Measurements from ENCODE around the gene COX19. TPM values are rescaled to one million over a fixed set of nuclear protein-coding genes. Genes with fewer than 3 reads are reported as not detected.
A peak's percentile ranks its signal among the peaks of the same experiment; 100 is the strongest.

COX19 gene
- total and polyA plus RNA-seq, 2 of the 13 experiments (the other 11 are each of a cell fraction or from before 2014, with no cell fraction given): 11.5 to 21.7 TPM

GRCh38 chr7:926061-927030, 49.0 kb downstream of the COX19 start (continued):
- peak; percentile 70; the same call in 1 of the 2 replicates for TF ChIP-seq CHD4 (IDR thresholded peaks at IDR 0.05; ENCODE audit: borderline replicate concordance, low read length)
- TF ChIP-seq RAD21 (CRISPR knock-in tag; IDR thresholded peaks at IDR 0.05): 0 out of 2 replicates have a peak, but pooled peaks have one; percentile 12
- TF ChIP-seq NFKBIZ (CRISPR knock-in tag; IDR thresholded peaks at IDR 0.05): no peak
- TF ChIP-seq ZNF430 (CRISPR knock-in tag; IDR thresholded peaks at IDR 0.05): no peak; the same call in 1 of the 2 replicates
- peak; percentile 51; the same call in 1 of the 2 replicates for TF ChIP-seq ZC3H13 (CRISPR knock-in tag; IDR thresholded peaks at IDR 0.05)
- TF ChIP-seq KAT8 (CRISPR knock-in tag; IDR thresholded peaks at IDR 0.05): peak; percentile 48; the same call in 1 of the 2 replicates
- TF ChIP-seq ZNF557 (CRISPR knock-in tag; IDR thresholded peaks at IDR 0.05): no peak
- TF ChIP-seq DNMT1 (CRISPR knock-in tag; IDR thresholded peaks at IDR 0.05): 0 out of 2 replicates have a peak, but pooled peaks have one; percentile 44
- peak; percentile 73 for TF ChIP-seq DMAP1 (CRISPR knock-in tag; IDR thresholded peaks at IDR 0.05)
- TF ChIP-seq KDM3A (CRISPR knock-in tag; IDR thresholded peaks at IDR 0.05; ENCODE audit: low read depth): 0 out of 2 replicates have a peak, but pooled peaks have one; percentile 40
- TF ChIP-seq RERE (CRISPR knock-in tag; IDR thresholded peaks at IDR 0.05; ENCODE audit: low read depth): 0 out of 2 replicates have a peak, but pooled peaks have one; percentile 22
- peak; percentile 86 for TF ChIP-seq HNF4G (IDR thresholded peaks at IDR 0.05; ENCODE audit: borderline replicate concordance, low read depth, low read length)
- TF ChIP-seq HNF4G (CRISPR knock-in tag; IDR thresholded peaks at IDR 0.05; ENCODE audit: borderline replicate concordance, low read depth): peak; percentile 87; the same call in 1 of the 2 replicates
- TF ChIP-seq SOX13 (IDR thresholded peaks at IDR 0.05): no peak; the same call in 1 of the 2 replicates
- TF ChIP-seq SOX13 (CRISPR knock-in tag; conservative IDR thresholded peaks at IDR 0.05 in 1 of 2, IDR thresholded peaks at IDR 0.05 in 1 of 2): peak in 1 of 2 experiments; percentile 82; a peak in 2 of 4 replicates
- TF ChIP-seq POLR2A (IDR thresholded peaks at IDR 0.05; ENCODE audit: insufficient read depth in 1 of 2, low read depth in 2 of 2, low read length in 2 of 2): peak; percentile 51 to 54; a peak in 2 of 4 replicates
- peak; percentile 75; the same call in 1 of the 2 replicates for TF ChIP-seq SOX5 (CRISPR knock-in tag; IDR thresholded peaks at IDR 0.05; ENCODE audit: borderline replicate concordance)
- TF ChIP-seq STAG1 (CRISPR knock-in tag; IDR thresholded peaks at IDR 0.05): 0 out of 2 replicates have a peak, but pooled peaks have one; percentile 23
- TF ChIP-seq ZFP36 (IDR thresholded peaks at IDR 0.05; ENCODE audit: borderline replicate concordance, low read depth, low read length, partially characterized antibody): no peak
- peak; percentile 88 for TF ChIP-seq NR2C2 (CRISPR knock-in tag; IDR thresholded peaks at IDR 0.05; ENCODE audit: borderline replicate concordance)
- TF ChIP-seq XBP1 (CRISPR knock-in tag; IDR thresholded peaks at IDR 0.05): no peak
- peak; percentile 99 for TF ChIP-seq SKIL (CRISPR knock-in tag; IDR thresholded peaks at IDR 0.05; ENCODE audit: borderline replicate concordance)
